Ovary (tissue), 9 donors: ENCODE measurements around the gene FHOD3. TPM values are rescaled to one million over a fixed set of nuclear protein-coding genes. Genes with fewer than 3 reads are reported as not detected.

Experiments
- DNase-seq, 5 donors: peaks; one replicate each; pipeline ENCODE4 v3.0.0-alpha.2; 2019 to 2020
- H3K27ac ChIP-seq, 2 donors: fragments of 200-600 bp; one replicate each; pipeline versions ENCODE4 v1.5.1 to v1.8.0; 2019 to 2022
- H3K27me3 ChIP-seq: fragments of 200-600 bp; one replicate; pipeline ENCODE4 v1.8.0; 2022
- H3K36me3 ChIP-seq: fragments of 200-600 bp; sonication (generic); one replicate; pipeline ENCODE4 v1.5.1; 2019
- H3K4me1 ChIP-seq: one replicate; pipeline ENCODE4 v1.8.1; 2013; ENCODE audit warnings: mild to moderate bottlenecking, moderate library complexity; ENCODE audit not compliant: insufficient read depth
- H3K4me3 ChIP-seq: fragments of 200-600 bp; sonication (generic); one replicate; pipeline ENCODE4 v1.5.1; 2017
- H3K9me3 ChIP-seq, 2 donors: fragments of 200-600 bp in 1 of 2; sonication (generic) in 1 of 2; one replicate each; pipeline versions ENCODE4 v1.5.1 to v1.8.1; 2013 to 2019; ENCODE audit warnings: mild to moderate bottlenecking in 1 of 2, moderate library complexity in 1 of 2
- EP300 ChIP-seq: sonication (generic); formaldehyde crosslinking; IDR thresholded peaks from one replicate; pipeline ENCODE4 v1.6.1; 2017; ENCODE audit warnings: antibody characterized with exemption
- POLR2A ChIP-seq: fragments of 450-650 bp; IDR thresholded peaks from one replicate; pipeline ENCODE4 v1.6.1; 2017; ENCODE audit warnings: antibody characterized with exemption, mild to moderate bottlenecking, moderate library complexity
- WGBS, 3 donors: extraction: QIAGEN DNeasy Blood & Tissue Kit in 1 of 3; methylation state at CpG; one replicate each; pipeline versions ENCODE4 v1.1.5 to v1.1.7; 2013 to 2017; 5-methylcytosine and 5-hydroxymethylcytosine counted together
- intact Hi-C, 4 donors: fragments of 100-400 bp; cut with DNase I; formaldehyde crosslinking; loops; one replicate each; pipeline versions ENCODE4 v1.11.0 to v1.15.1; 2022 to 2023
- polyA plus RNA-seq, 2 donors: library from polyadenylated mRNA; stranded (reverse); fragments of 200-250 nt in 1 of 2; fragments of 350-450 nt in 1 of 2; fragmentation: Illumina TruSeq in 1 of 2; extraction: RNeasy Lipid Tissue Mini Kit (QIAGEN cat#74804) in 1 of 2; gene quantifications; one replicate each; pipeline ENCODE4 v1.2.3, GENCODE V29; 2013 to 2014
- total RNA-seq, 7 donors: library from RNA; depleted of rRNA in 2 of 7; stranded (reverse); fragments of >200 nt in 2 of 7; fragmentation: NEBNext Ultra II Directional in 3 of 7; extraction: Animal tissue kit (Norgen Biotek cat#: 25700) in 3 of 7; gene quantifications; one replicate each; pipeline versions ENCODE4 v1.1.0 to v1.2.4, GENCODE V29; 2016 to 2023
- TF ChIP-seq, protein P1 (sequence below), 3 donors: fragments of 450-650 bp in 2 of 3; fragments of 200-600 bp in 1 of 3; IDR thresholded peaks; one replicate each; pipeline versions ENCODE4 v1.5.1 to v1.8.0; 2016 to 2022; ENCODE audit warnings: antibody characterized with exemption in 3 of 3, mild to moderate bottlenecking in 1 of 3
- donor health status: DM: no; HTN: no; CAD: no; lungs with moderate emphysema.
- donor health status: DM: no; HTN: no; CAD: no.
- donor health status: Bipolar disorder and iron deficiency.
- donor health status: DM: yes; HTN: yes; CAD: no.
- donor health status: DM: no; HTN: no; CAD: no.
- donor health status: DM: yes; HTN: yes; CAD: no.

The FHOD3 gene
- total and polyA plus RNA-seq, 9 donors = 3.5 to 62.5 (median 11.0) TPM

- 89 to 97% (median 90%) methylated on average over 3 of the region's 3 CpGs for WGBS, 3 donors
- Histone ChIP-seq H3K4me3 (no peak overlapping the region), H3K4me1 (no peaks in the 10 kb centered on the region), H3K9me3 (no peaks in the 10 kb centered on the region), H3K27ac (no peak overlapping the region), H3K36me3 (no peaks in the 10 kb centered on the region), H3K27me3 (no peaks in the 10 kb centered on the region)
- intact Hi-C loops = loop anchor here in 1 of 4 donors (5.0 kb wide), 1 partner anchor 159 kb away; no protein-coding TSS in a partner anchor
- TF ChIP-seq, protein P1, sequence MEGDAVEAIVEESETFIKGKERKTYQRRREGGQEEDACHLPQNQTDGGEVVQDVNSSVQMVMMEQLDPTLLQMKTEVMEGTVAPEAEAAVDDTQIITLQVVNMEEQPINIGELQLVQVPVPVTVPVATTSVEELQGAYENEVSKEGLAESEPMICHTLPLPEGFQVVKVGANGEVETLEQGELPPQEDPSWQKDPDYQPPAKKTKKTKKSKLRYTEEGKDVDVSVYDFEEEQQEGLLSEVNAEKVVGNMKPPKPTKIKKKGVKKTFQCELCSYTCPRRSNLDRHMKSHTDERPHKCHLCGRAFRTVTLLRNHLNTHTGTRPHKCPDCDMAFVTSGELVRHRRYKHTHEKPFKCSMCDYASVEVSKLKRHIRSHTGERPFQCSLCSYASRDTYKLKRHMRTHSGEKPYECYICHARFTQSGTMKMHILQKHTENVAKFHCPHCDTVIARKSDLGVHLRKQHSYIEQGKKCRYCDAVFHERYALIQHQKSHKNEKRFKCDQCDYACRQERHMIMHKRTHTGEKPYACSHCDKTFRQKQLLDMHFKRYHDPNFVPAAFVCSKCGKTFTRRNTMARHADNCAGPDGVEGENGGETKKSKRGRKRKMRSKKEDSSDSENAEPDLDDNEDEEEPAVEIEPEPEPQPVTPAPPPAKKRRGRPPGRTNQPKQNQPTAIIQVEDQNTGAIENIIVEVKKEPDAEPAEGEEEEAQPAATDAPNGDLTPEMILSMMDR (IDR thresholded peaks at IDR 0.05) = no peak
- TF ChIP-seq POLR2A = no peak
- DNase-seq = no peak
These were observed 228.4 kb downstream of the FHOD3 start for GRCh38 chr18:36525913-36526312.

- Histone ChIP-seq H3K36me3 (no peaks in the 10 kb centered on the region), H3K27me3 (no peaks in the 10 kb centered on the region), H3K27ac (no peak overlapping the region), H3K4me3 (no peak overlapping the region), H3K9me3 (no peaks in the 10 kb centered on the region), H3K4me1 (no peaks in the 10 kb centered on the region)
- intact Hi-C loops = loop anchor here in 1 of 4 donors (5.0 kb wide), 1 partner anchor 159 kb away; no protein-coding TSS in a partner anchor
- TF ChIP-seq, protein P1 (IDR thresholded peaks at IDR 0.05) = no peak
- TF ChIP-seq EP300 = no peak
- TF ChIP-seq POLR2A = no peak
- no peak for DNase-seq
- 91 to 94% (median 91%) methylated on average over 4 of the region's 4 CpGs for WGBS, 3 donors
These were observed 229.1 kb downstream of the FHOD3 start for GRCh38 chr18:36526611-36527010.

GRCh38 chr18:36527051-36527450 is 229.5 kb downstream of the FHOD3 start:
- Histone ChIP-seq H3K4me3 (no peak overlapping the region), H3K27me3 (no peaks in the 10 kb centered on the region), H3K9me3 (no peaks in the 10 kb centered on the region), H3K27ac (no peak overlapping the region), H3K4me1 (no peaks in the 10 kb centered on the region), H3K36me3 (no peaks in the 10 kb centered on the region)
- TF ChIP-seq EP300 = no peak
- TF ChIP-seq, protein P1 (IDR thresholded peaks at IDR 0.05) = no peak
- TF ChIP-seq POLR2A = no peak
- WGBS, 3 donors = 89 to 93% (median 92%) methylated on average over 6 of the region's 6 CpGs
- intact Hi-C loops = loop anchor here in 1 of 4 donors (5.0 kb wide), 1 partner anchor 160 kb away; no protein-coding TSS in a partner anchor
- no peak for DNase-seq

GRCh38 chr18:36527740-36528455 is 230.4 kb downstream of the FHOD3 start:
- WGBS, 3 donors = 86 to 96% (median 90%) methylated on average over 2 of the region's 2 CpGs
- Histone ChIP-seq H3K27me3 (no peaks in the 10 kb centered on the region), H3K9me3 (no peaks in the 10 kb centered on the region), H3K27ac (no peak overlapping the region), H3K4me3 (no peak overlapping the region), H3K4me1 (no peaks in the 10 kb centered on the region), H3K36me3 (no peaks in the 10 kb centered on the region)
- intact Hi-C loops = loop anchor here in 1 of 4 donors (5.0 kb wide), 1 partner anchor 161 kb away; no protein-coding TSS in a partner anchor
- no peak for DNase-seq
- TF ChIP-seq EP300 (no peak), POLR2A (no peak)
- TF ChIP-seq, protein P1 (IDR thresholded peaks at IDR 0.05) = no peak
